GM23338 (cell line): ENCODE measurements around the gene IQCM.

Experiments
- CREB1 ChIP-seq: fragments of 250-450 bp; sonication (Bioruptor Pico); IDR thresholded peaks from 2 replicates; pipeline ENCODE4 v1.5.0; 2020; ENCODE audit warnings: low read depth, mild to moderate bottlenecking, moderate library complexity
- EZH2 ChIP-seq: fragments of 200-600 bp; sonication (generic); IDR thresholded peaks from one replicate; pipeline ENCODE4 v1.8.0; 2017; ENCODE audit warnings: antibody characterized with exemption, mild to moderate bottlenecking, low read depth; ENCODE audit not compliant: unreplicated experiment
- EZH2phosphoT487 ChIP-seq: fragments of 200-600 bp; sonication (generic); IDR thresholded peaks from one replicate; pipeline ENCODE4 v1.8.1; 2018; ENCODE audit warnings: antibody characterized with exemption; ENCODE audit not compliant: unreplicated experiment
- NANOG ChIP-seq: IDR thresholded peaks from 2 replicates; pipeline ENCODE4 v1.6.1; 2016; ENCODE audit warnings: antibody characterized with exemption, borderline replicate concordance
- POLR2AphosphoS5 ChIP-seq: IDR thresholded peaks from 2 replicates; pipeline ENCODE4 v1.6.1; 2016; ENCODE audit warnings: antibody characterized with exemption, low read depth
- STAT1 ChIP-seq: IDR thresholded peaks from one replicate; pipeline ENCODE4 v1.6.1; 2016; ENCODE audit warnings: antibody characterized with exemption; ENCODE audit not compliant: unreplicated experiment
- ZNF331 ChIP-seq: fragments of 250-450 bp; sonication (Bioruptor Pico); IDR thresholded peaks from 2 replicates; pipeline ENCODE4 v1.5.0; 2020; ENCODE audit warnings: low read depth, mild to moderate bottlenecking, moderate library complexity
- TF ChIP-seq, protein P1 (sequence below), 2 experiments: fragments of 200-600 bp in 1 of 2; sonication (generic) in 1 of 2; conservative IDR thresholded peaks; 2 replicates each; pipeline versions ENCODE4 v1.5.1 to v1.6.1; 2016 to 2017; ENCODE audit warnings: antibody characterized with exemption in 2 of 2, low read depth in 2 of 2, mild to moderate bottlenecking in 2 of 2, moderate library complexity in 1 of 2
- TF ChIP-seq, protein P2 (sequence below): IDR thresholded peaks from one replicate; pipeline ENCODE4 v1.6.1; 2018; ENCODE audit warnings: antibody characterized with exemption; ENCODE audit not compliant: unreplicated experiment
- TF ChIP-seq, protein P3 (sequence below): fragments of 250-450 bp; sonication (Bioruptor Pico); IDR thresholded peaks from 2 replicates; pipeline ENCODE4 v1.5.0; 2020; ENCODE audit warnings: mild to moderate bottlenecking, moderate library complexity
- TF ChIP-seq, protein P4 (sequence below): IDR thresholded peaks from 2 replicates; pipeline ENCODE4 v1.6.1; 2016; ENCODE audit warnings: antibody characterized with exemption

DNA sequence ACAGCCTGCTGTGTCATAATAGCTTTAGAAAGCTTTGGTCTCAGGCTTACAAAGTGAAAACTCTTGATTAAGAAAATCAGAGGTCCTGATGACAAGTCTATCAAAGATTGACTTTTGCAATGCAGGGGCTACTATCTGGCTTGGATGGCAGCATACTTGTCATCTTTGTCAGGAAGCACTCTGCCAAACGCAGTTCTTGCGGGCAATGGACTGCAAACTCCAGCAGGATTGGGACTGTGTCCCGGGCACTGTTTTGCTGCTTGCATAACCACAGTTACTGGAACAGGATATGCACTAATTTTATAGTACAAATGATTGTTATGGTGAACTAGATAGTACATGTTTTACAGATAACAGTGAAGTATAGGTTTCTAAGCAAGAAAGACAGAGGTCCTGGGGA, 185.6 kb downstream of the IQCM start:
- TF ChIP-seq, protein P1, sequence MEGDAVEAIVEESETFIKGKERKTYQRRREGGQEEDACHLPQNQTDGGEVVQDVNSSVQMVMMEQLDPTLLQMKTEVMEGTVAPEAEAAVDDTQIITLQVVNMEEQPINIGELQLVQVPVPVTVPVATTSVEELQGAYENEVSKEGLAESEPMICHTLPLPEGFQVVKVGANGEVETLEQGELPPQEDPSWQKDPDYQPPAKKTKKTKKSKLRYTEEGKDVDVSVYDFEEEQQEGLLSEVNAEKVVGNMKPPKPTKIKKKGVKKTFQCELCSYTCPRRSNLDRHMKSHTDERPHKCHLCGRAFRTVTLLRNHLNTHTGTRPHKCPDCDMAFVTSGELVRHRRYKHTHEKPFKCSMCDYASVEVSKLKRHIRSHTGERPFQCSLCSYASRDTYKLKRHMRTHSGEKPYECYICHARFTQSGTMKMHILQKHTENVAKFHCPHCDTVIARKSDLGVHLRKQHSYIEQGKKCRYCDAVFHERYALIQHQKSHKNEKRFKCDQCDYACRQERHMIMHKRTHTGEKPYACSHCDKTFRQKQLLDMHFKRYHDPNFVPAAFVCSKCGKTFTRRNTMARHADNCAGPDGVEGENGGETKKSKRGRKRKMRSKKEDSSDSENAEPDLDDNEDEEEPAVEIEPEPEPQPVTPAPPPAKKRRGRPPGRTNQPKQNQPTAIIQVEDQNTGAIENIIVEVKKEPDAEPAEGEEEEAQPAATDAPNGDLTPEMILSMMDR (conservative IDR thresholded peaks at IDR 0.05; ENCODE audit: low read depth in 2 of 2), result no peak
- no peak for TF ChIP-seq EZH2
- TF ChIP-seq POLR2AphosphoS5, result no peak
- TF ChIP-seq, protein P2, sequence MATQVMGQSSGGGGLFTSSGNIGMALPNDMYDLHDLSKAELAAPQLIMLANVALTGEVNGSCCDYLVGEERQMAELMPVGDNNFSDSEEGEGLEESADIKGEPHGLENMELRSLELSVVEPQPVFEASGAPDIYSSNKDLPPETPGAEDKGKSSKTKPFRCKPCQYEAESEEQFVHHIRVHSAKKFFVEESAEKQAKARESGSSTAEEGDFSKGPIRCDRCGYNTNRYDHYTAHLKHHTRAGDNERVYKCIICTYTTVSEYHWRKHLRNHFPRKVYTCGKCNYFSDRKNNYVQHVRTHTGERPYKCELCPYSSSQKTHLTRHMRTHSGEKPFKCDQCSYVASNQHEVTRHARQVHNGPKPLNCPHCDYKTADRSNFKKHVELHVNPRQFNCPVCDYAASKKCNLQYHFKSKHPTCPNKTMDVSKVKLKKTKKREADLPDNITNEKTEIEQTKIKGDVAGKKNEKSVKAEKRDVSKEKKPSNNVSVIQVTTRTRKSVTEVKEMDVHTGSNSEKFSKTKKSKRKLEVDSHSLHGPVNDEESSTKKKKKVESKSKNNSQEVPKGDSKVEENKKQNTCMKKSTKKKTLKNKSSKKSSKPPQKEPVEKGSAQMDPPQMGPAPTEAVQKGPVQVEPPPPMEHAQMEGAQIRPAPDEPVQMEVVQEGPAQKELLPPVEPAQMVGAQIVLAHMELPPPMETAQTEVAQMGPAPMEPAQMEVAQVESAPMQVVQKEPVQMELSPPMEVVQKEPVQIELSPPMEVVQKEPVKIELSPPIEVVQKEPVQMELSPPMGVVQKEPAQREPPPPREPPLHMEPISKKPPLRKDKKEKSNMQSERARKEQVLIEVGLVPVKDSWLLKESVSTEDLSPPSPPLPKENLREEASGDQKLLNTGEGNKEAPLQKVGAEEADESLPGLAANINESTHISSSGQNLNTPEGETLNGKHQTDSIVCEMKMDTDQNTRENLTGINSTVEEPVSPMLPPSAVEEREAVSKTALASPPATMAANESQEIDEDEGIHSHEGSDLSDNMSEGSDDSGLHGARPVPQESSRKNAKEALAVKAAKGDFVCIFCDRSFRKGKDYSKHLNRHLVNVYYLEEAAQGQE, result no peak
- no peak for TF ChIP-seq EZH2phosphoT487
- TF ChIP-seq NANOG, result no peak
- no peak for TF ChIP-seq CREB1 (CRISPR knock-in tag)
- TF ChIP-seq, protein P3, sequence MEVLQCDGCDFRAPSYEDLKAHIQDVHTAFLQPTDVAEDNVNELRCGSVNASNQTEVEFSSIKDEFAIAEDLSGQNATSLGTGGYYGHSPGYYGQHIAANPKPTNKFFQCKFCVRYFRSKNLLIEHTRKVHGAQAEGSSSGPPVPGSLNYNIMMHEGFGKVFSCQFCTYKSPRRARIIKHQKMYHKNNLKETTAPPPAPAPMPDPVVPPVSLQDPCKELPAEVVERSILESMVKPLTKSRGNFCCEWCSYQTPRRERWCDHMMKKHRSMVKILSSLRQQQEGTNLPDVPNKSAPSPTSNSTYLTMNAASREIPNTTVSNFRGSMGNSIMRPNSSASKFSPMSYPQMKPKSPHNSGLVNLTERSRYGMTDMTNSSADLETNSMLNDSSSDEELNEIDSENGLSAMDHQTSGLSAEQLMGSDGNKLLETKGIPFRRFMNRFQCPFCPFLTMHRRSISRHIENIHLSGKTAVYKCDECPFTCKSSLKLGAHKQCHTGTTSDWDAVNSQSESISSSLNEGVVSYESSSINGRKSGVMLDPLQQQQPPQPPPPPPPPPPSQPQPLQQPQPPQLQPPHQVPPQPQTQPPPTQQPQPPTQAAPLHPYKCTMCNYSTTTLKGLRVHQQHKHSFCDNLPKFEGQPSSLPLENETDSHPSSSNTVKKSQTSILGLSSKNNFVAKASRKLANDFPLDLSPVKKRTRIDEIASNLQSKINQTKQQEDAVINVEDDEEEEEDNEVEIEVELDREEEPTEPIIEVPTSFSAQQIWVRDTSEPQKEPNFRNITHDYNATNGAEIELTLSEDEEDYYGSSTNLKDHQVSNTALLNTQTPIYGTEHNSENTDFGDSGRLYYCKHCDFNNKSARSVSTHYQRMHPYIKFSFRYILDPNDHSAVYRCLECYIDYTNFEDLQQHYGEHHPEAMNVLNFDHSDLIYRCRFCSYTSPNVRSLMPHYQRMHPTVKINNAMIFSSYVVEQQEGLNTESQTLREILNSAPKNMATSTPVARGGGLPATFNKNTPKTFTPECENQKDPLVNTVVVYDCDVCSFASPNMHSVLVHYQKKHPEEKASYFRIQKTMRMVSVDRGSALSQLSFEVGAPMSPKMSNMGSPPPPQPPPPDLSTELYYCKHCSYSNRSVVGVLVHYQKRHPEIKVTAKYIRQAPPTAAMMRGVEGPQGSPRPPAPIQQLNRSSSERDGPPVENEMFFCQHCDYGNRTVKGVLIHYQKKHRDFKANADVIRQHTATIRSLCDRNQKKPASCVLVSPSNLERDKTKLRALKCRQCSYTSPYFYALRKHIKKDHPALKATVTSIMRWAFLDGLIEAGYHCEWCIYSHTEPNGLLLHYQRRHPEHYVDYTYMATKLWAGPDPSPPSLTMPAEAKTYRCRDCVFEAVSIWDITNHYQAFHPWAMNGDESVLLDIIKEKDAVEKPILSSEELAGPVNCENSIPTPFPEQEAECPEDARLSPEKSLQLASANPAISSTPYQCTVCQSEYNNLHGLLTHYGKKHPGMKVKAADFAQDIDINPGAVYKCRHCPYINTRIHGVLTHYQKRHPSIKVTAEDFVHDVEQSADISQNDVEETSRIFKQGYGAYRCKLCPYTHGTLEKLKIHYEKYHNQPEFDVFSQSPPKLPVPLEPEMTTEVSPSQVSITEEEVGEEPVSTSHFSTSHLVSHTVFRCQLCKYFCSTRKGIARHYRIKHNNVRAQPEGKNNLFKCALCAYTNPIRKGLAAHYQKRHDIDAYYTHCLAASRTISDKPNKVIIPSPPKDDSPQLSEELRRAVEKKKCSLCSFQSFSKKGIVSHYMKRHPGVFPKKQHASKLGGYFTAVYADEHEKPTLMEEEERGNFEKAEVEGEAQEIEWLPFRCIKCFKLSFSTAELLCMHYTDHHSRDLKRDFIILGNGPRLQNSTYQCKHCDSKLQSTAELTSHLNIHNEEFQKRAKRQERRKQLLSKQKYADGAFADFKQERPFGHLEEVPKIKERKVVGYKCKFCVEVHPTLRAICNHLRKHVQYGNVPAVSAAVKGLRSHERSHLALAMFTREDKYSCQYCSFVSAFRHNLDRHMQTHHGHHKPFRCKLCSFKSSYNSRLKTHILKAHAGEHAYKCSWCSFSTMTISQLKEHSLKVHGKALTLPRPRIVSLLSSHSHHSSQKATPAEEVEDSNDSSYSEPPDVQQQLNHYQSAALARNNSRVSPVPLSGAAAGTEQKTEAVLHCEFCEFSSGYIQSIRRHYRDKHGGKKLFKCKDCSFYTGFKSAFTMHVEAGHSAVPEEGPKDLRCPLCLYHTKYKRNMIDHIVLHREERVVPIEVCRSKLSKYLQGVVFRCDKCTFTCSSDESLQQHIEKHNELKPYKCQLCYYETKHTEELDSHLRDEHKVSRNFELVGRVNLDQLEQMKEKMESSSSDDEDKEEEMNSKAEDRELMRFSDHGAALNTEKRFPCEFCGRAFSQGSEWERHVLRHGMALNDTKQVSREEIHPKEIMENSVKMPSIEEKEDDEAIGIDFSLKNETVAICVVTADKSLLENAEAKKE (CRISPR knock-in tag), result no peak
- no peak for TF ChIP-seq ZNF331 (CRISPR knock-in tag)
- TF ChIP-seq, protein P4, sequence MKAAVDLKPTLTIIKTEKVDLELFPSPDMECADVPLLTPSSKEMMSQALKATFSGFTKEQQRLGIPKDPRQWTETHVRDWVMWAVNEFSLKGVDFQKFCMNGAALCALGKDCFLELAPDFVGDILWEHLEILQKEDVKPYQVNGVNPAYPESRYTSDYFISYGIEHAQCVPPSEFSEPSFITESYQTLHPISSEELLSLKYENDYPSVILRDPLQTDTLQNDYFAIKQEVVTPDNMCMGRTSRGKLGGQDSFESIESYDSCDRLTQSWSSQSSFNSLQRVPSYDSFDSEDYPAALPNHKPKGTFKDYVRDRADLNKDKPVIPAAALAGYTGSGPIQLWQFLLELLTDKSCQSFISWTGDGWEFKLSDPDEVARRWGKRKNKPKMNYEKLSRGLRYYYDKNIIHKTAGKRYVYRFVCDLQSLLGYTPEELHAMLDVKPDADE, result no peak
- no peak for TF ChIP-seq STAT1
